Keratinocyte (primary cell): ENCODE measurements around the gene DAO. TPM values are rescaled to one million over a fixed set of nuclear protein-coding genes. Genes with fewer than 3 reads are reported as not detected.

Experiments
- DNase-seq: peaks from one replicate; pipeline ENCODE4 v3.0.0-alpha.2; 2011; ENCODE audit warnings: low read depth, missing footprints, low spot score
- FAIRE-seq: peaks from 2 replicates; lab custom pipeline; 2011; peaks lifted over from hg19 to GRCh38; lab: Jason Lieb, UNC
- H2AFZ ChIP-seq: 2 replicates; pipeline ENCODE4 v1.6.0; 2012; ENCODE audit warnings: low read length, control low read depth, inconsistent platforms; ENCODE audit not compliant: control insufficient read depth
- H3K27ac ChIP-seq: 2 replicates; pipeline ENCODE4 v1.5.1; 2011; ENCODE audit warnings: low read length; ENCODE audit not compliant: control insufficient read depth, insufficient read depth
- H3K27me3 ChIP-seq: 3 replicates; pipeline ENCODE4 v1.6.0; 2011; ENCODE audit warnings: low read length; ENCODE audit not compliant: control insufficient read depth, insufficient read depth; ENCODE audit errors: extremely low read depth
- H3K36me3 ChIP-seq, 2 experiments: 2 replicates in 1 of 2; 3 replicates in 1 of 2; pipeline ENCODE4 v1.5.1; 2011; ENCODE audit warnings: low read length in 2 of 2, mild to moderate bottlenecking in 1 of 2; ENCODE audit not compliant: control insufficient read depth in 2 of 2, insufficient read depth in 2 of 2; ENCODE audit errors: extremely low read depth in 1 of 2
- H3K4me1 ChIP-seq: 3 replicates; pipeline ENCODE4 v1.5.1; 2011; ENCODE audit warnings: low read length; ENCODE audit not compliant: control insufficient read depth, insufficient read depth; ENCODE audit errors: extremely low read depth
- H3K4me2 ChIP-seq: 3 replicates; pipeline ENCODE4 v1.6.0; 2011; ENCODE audit warnings: low read depth, low read length; ENCODE audit not compliant: control insufficient read depth, insufficient read depth; ENCODE audit errors: extremely low read depth
- H3K4me3 ChIP-seq, 3 experiments: fragments of 200-600 bp in 1 of 3; sonication (generic) in 1 of 3; 2 replicates in 2 of 3; 3 replicates in 1 of 3; pipeline ENCODE4 v1.5.1; 2011 to 2016; ENCODE audit warnings: low read length in 3 of 3, mild to moderate bottlenecking in 3 of 3, control low read depth in 2 of 3, inconsistent platforms in 1 of 3, low read depth in 1 of 3, mixed read lengths in 1 of 3, mixed run types in 1 of 3, moderate library complexity in 1 of 3; ENCODE audit not compliant: control insufficient read depth in 2 of 3, insufficient read depth in 2 of 3; ENCODE audit errors: extremely low read depth in 1 of 3
- H3K79me2 ChIP-seq: 2 replicates; pipeline ENCODE4 v1.6.0; 2012; ENCODE audit warnings: low read length; ENCODE audit not compliant: control insufficient read depth, insufficient read depth
- H3K9ac ChIP-seq: 3 replicates; pipeline ENCODE4 v1.6.0; 2011; ENCODE audit warnings: low read length; ENCODE audit not compliant: control insufficient read depth, insufficient read depth; ENCODE audit errors: extremely low read depth
- H3K9me1 ChIP-seq: 3 replicates; pipeline ENCODE4 v1.6.0; 2011; ENCODE audit warnings: low read length; ENCODE audit not compliant: control insufficient read depth, insufficient read depth; ENCODE audit errors: extremely low read depth
- H3K9me3 ChIP-seq: 2 replicates; pipeline ENCODE4 v1.5.1; 2012; ENCODE audit warnings: low read depth, low read length; ENCODE audit not compliant: control insufficient read depth
- H4K20me1 ChIP-seq: 3 replicates; pipeline ENCODE4 v1.6.0; 2011; ENCODE audit warnings: low read length; ENCODE audit not compliant: control insufficient read depth, insufficient read depth; ENCODE audit errors: extremely low read depth
- CTCF ChIP-seq, 3 experiments: IDR thresholded peaks in 1 of 3; conservative IDR thresholded peaks in 1 of 3; optimal IDR thresholded peaks in 1 of 3; 2 replicates in 2 of 3; 3 replicates in 1 of 3; pipeline versions ENCODE3 to v1.5.1; 2011; ENCODE audit warnings: low read length in 3 of 3, mild to moderate bottlenecking in 3 of 3, moderate library complexity in 2 of 3, control low read depth in 1 of 3, inconsistent platforms in 1 of 3; ENCODE audit not compliant: insufficient read depth in 2 of 3; ENCODE audit errors: extremely low read depth in 1 of 3
- EZH2 ChIP-seq: IDR thresholded peaks from one replicate; pipeline ENCODE4 v1.6.1; 2012; ENCODE audit warnings: inconsistent platforms, mild to moderate bottlenecking, low read length, moderate library complexity
- dilution Hi-C: fragments of 300-500 bp; cut with MboI; formaldehyde crosslinking; loops from one replicate; pipeline ENCODE4 v1.7.0; 2020; ENCODE audit warnings: low sequenced_read_pairs; ENCODE audit not compliant: extremely low pct_ligation_motif_present
- polyA plus RNA-seq, 5 experiments: library from polyadenylated mRNA; depleted of rRNA in 3 of 5; stranded (reverse) in 3 of 5; stranded (forward) in 1 of 5; unstranded in 1 of 5; fragments of >200 nt; gene quantifications; 1 replicate in 1 of 5; 2 replicates in 3 of 5; 3 replicates in 1 of 5; pipeline versions ENCODE4 v1.2.1 to v1.2.3, GENCODE V29; 2011 to 2012; ENCODE audit warnings: missing spikeins in 2 of 5, low read depth in 1 of 5, low replicate concordance in 1 of 5

DAO gene
- polyA plus RNA-seq, 1 donor (not counting 4 experiments of a cell fraction or from before 2014, with no cell fraction given) = not detected

GRCh38 chr12:108845696-108846095, 34.2 kb upstream of the DAO start:
- H3K9ac ChIP-seq = no peak overlapping the region
- H3K9me3 ChIP-seq = no peaks in the 10 kb centered on the region
- H3K4me1 ChIP-seq = peaks cover 16% of the 10 kb centered on the region
- peaks cover 36 to 39% of the 10 kb centered on the region in 2 experiments for H3K36me3 ChIP-seq
- dilution Hi-C loops = no loop called here
- no peaks in the 10 kb centered on the region for H3K27me3 ChIP-seq
- H3K4me2 ChIP-seq = no peak overlapping the region
- no peaks in the 10 kb centered on the region for H3K9me1 ChIP-seq
- no peak overlapping the region for H2AFZ ChIP-seq
- H3K27ac ChIP-seq = no peak overlapping the region
- no peak overlapping the region for H3K4me3 ChIP-seq
- peaks cover 72% of the 10 kb centered on the region for H3K79me2 ChIP-seq
- no peaks in the 10 kb centered on the region for H4K20me1 ChIP-seq
- FAIRE-seq (no peak), DNase-seq (no peak)
- TF ChIP-seq CTCF (optimal IDR thresholded peaks at IDR 0.05 in 1 of 3, IDR thresholded peaks at IDR 0.05 in 1 of 3, conservative IDR thresholded peaks at IDR 0.05 in 1 of 3; ENCODE audit: extremely low read depth in 1 of 3, insufficient read depth in 2 of 3, low read length in 3 of 3) (no peak), EZH2 (no peak)

- no peaks in the 10 kb centered on the region for H3K9me1 ChIP-seq
- FAIRE-seq (no peak), DNase-seq (no peak)
- peaks cover 35 to 39% of the 10 kb centered on the region in 2 experiments for H3K36me3 ChIP-seq
- no peaks in the 10 kb centered on the region for H3K9me3 ChIP-seq
- no peak overlapping the region for H3K27ac ChIP-seq
- peaks cover 72% of the 10 kb centered on the region for H3K79me2 ChIP-seq
- H2AFZ ChIP-seq = no peak overlapping the region
- no peak overlapping the region for H3K4me2 ChIP-seq
- H3K4me1 ChIP-seq = peaks cover 16% of the 10 kb centered on the region
- dilution Hi-C loops = no loop called here
- no peaks in the 10 kb centered on the region for H3K27me3 ChIP-seq
- no peak overlapping the region for H3K4me3 ChIP-seq
- TF ChIP-seq CTCF (optimal IDR thresholded peaks at IDR 0.05 in 1 of 3, IDR thresholded peaks at IDR 0.05 in 1 of 3, conservative IDR thresholded peaks at IDR 0.05 in 1 of 3; ENCODE audit: extremely low read depth in 1 of 3, insufficient read depth in 2 of 3, low read length in 3 of 3) = no peak
- TF ChIP-seq EZH2 = no peak
- no peaks in the 10 kb centered on the region for H4K20me1 ChIP-seq
- H3K9ac ChIP-seq = no peak overlapping the region
These were observed 33.6 kb upstream of the DAO start for GRCh38 chr12:108846290-108846701.
